Measurements from ENCODE around the gene USP51. TPM values are rescaled to one million over a fixed set of nuclear protein-coding genes. Genes with fewer than 3 reads are reported as not detected.

Gene USP51
- total RNA-seq, 2 experiments from 2014 or later: 2.3 TPM

- Mint-ChIP-seq H3K36me3 (ENCODE audit: low read depth) (peaks cover 7% of the 10 kb centered on the region), H3K27ac (peak overlapping the region; percentile 96), H3K4me3 (peak overlapping the region; percentile 98), H3K9me3 (no peaks in the 10 kb centered on the region), H3K4me1 (ENCODE audit: low read depth) (peaks cover 17% of the 10 kb centered on the region), H3K27me3 (no peaks in the 10 kb centered on the region)
- peak overlapping the region; percentile 87 for H3K4me3 ChIP-seq (ENCODE audit: low read length)
- ChIA-PET CTCF (interaction anchor here (1.1 to 1.9 kb wide), 4 partner anchors 37 to 419 kb away, joined by 4 to 5 read pairs (median 4); partner anchors contain the start of genes MAGEH1 and RRAGB), POLR2A (interaction anchor here (0.8 to 3.4 kb wide), 21 partner anchors 8 to 1805 kb away, joined by 3 to 75 read pairs (median 6); partner anchors contain the start of genes APEX2, FAM120C, KLF8 and MAGEH1)
- peak; percentile 75 for ATAC-seq (ENCODE audit: poor library complexity)
- no peaks in the 10 kb centered on the region for H3K27me3 ChIP-seq (ENCODE audit: control insufficient read depth in 1 of 2, insufficient read depth in 2 of 2, low read length in 2 of 2)
- peaks cover 10% of the 10 kb centered on the region for H3K4me1 ChIP-seq (ENCODE audit: insufficient read depth, low read length)
- peak; percentile 43 to 80 (median 59) for DNase-seq
- intact Hi-C loops (cut with DNase I, micrococcal nuclease): no loop called here
- peak overlapping the region; percentile 72 to 85 for H3K27ac ChIP-seq (ENCODE audit: low read depth in 1 of 2, low read length in 2 of 2)
- H3K36me3 ChIP-seq (ENCODE audit: insufficient read depth, low read length): no peaks in the 10 kb centered on the region
- no peaks in the 10 kb centered on the region for H3K9me3 ChIP-seq (ENCODE audit: control insufficient read depth in 1 of 2, insufficient read depth in 1 of 2, low read length in 2 of 2)
- no peak for TF ChIP-seq CTCF (IDR thresholded peaks at IDR 0.05)
These were observed 895 bp downstream of the USP51 start for GRCh38 chrX:55488593-55489313.

GRCh38 chrX:55488006-55488592 lies 1.5 kb downstream of the USP51 start:
- Histone ChIP-seq H3K9me3 (ENCODE audit: control insufficient read depth in 1 of 2, insufficient read depth in 1 of 2, low read length in 2 of 2) (no peaks in the 10 kb centered on the region), H3K4me3 (ENCODE audit: low read length) (peak overlapping the region; percentile 87), H3K27me3 (ENCODE audit: control insufficient read depth in 1 of 2, insufficient read depth in 2 of 2, low read length in 2 of 2) (no peaks in the 10 kb centered on the region), H3K36me3 (ENCODE audit: insufficient read depth, low read length) (no peaks in the 10 kb centered on the region), H3K27ac (ENCODE audit: low read depth in 1 of 2, low read length in 2 of 2) (no peak overlapping the region), H3K4me1 (ENCODE audit: insufficient read depth, low read length) (peaks cover 10% of the 10 kb centered on the region)
- intact Hi-C loops (cut with DNase I, micrococcal nuclease): no loop called here
- DNase-seq (no peak), ATAC-seq (ENCODE audit: poor library complexity) (no peak)
- H3K36me3 Mint-ChIP-seq (ENCODE audit: low read depth): peaks cover 7% of the 10 kb centered on the region
- no peak for TF ChIP-seq CTCF (IDR thresholded peaks at IDR 0.05)
- peak overlapping the region; percentile 93 for H3K4me3 Mint-ChIP-seq
- H3K9me3 Mint-ChIP-seq: no peaks in the 10 kb centered on the region
- ChIA-PET POLR2A (interaction anchor here (1.0 to 3.4 kb wide), 14 partner anchors 8 to 1804 kb away, joined by 3 to 75 read pairs (median 6); partner anchors contain the start of genes FAM120C, KLF8, MAGEH1 and PHF8), CTCF (interaction anchor here (1.5 to 1.9 kb wide), 3 partner anchors 36 to 420 kb away, joined by 4 to 5 read pairs (median 4); partner anchors contain the start of genes MAGEH1 and RRAGB)
- no peaks in the 10 kb centered on the region for H3K27me3 Mint-ChIP-seq
- H3K27ac Mint-ChIP-seq: peak overlapping the region; percentile 96
- H3K4me1 Mint-ChIP-seq (ENCODE audit: low read depth): peaks cover 17% of the 10 kb centered on the region

DNA sequence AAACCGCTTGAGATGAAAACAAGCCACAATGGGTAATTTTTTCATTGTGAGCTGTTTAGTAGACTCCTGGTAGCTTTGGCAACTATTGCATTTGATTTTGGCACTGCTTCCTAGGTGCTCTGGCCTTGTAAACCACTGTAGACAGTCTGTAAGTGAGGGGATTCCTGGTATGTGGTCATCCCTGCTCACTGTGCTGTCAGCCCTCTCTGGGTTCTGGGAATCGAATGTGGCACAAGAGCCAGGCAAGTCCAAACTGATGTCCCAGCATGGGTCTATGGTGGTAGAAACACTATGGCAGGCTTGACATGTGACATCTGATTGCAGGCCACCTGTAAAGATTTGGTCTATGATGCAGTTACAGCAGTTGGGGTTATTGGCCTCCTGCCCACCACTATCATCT lies 2.5 kb downstream of the USP51 start:
- no peaks in the 10 kb centered on the region for H3K9me3 ChIP-seq (ENCODE audit: control insufficient read depth in 1 of 2, insufficient read depth in 1 of 2, low read length in 2 of 2)
- H3K36me3 ChIP-seq (ENCODE audit: insufficient read depth, low read length): no peaks in the 10 kb centered on the region
- no peaks in the 10 kb centered on the region for H3K9me3 Mint-ChIP-seq
- peaks cover 10% of the 10 kb centered on the region for H3K4me1 ChIP-seq (ENCODE audit: insufficient read depth, low read length)
- H3K27me3 ChIP-seq (ENCODE audit: control insufficient read depth in 1 of 2, insufficient read depth in 2 of 2, low read length in 2 of 2): no peaks in the 10 kb centered on the region
- H3K36me3 Mint-ChIP-seq (ENCODE audit: low read depth): peaks cover 7% of the 10 kb centered on the region
- peak overlapping the region; percentile 96 for H3K27ac Mint-ChIP-seq
- no peak overlapping the region for H3K4me3 ChIP-seq (ENCODE audit: low read length)
- no peaks in the 10 kb centered on the region for H3K27me3 Mint-ChIP-seq
- TF ChIP-seq CTCF (IDR thresholded peaks at IDR 0.05): no peak
- peak overlapping the region; percentile 93 for H3K4me3 Mint-ChIP-seq
- peaks cover 17% of the 10 kb centered on the region for H3K4me1 Mint-ChIP-seq (ENCODE audit: low read depth)
- POLR2A ChIA-PET: no interaction called here
- no peak for DNase-seq
- intact Hi-C loops (cut with DNase I, micrococcal nuclease): no loop called here
- H3K27ac ChIP-seq (ENCODE audit: low read depth in 1 of 2, low read length in 2 of 2): no peak overlapping the region
- CTCF ChIA-PET: interaction anchor here (1.1 kb wide), 1 partner anchor 761 kb away, joined by 3 read pairs; no protein-coding TSS in a partner anchor
- no peak for ATAC-seq (ENCODE audit: poor library complexity)
